Lower lobe of right lung (tissue), 2 donors: ENCODE data around the gene POLR3G. TPM values are rescaled to one million over a fixed set of nuclear protein-coding genes. Genes with fewer than 3 reads are reported as not detected.

Experiments used
- ATAC-seq, 2 donors: fragments of 200-7000 bp; cut with Tn5 transposase; one replicate each; pipeline ENCODE4 v1.9.1; 2020 to 2022; ENCODE audit warnings: mild to moderate bottlenecking in 2 of 2, moderate library complexity in 2 of 2
- DNase-seq: peaks from one replicate; pipeline ENCODE4 v3.0.0-alpha.2; 2020
- H3K27ac ChIP-seq: fragments of 200-600 bp; one replicate; pipeline ENCODE4 v1.8.0; 2022
- H3K27me3 ChIP-seq: fragments of 200-600 bp; one replicate; pipeline ENCODE4 v1.8.0; 2022; ENCODE audit warnings: low read depth
- H3K36me3 ChIP-seq: fragments of 200-600 bp; one replicate; pipeline ENCODE4 v1.8.0; 2022; ENCODE audit warnings: mild to moderate bottlenecking
- H3K4me1 ChIP-seq: fragments of 200-600 bp; one replicate; pipeline ENCODE4 v1.8.0; 2022
- H3K4me3 ChIP-seq: fragments of 200-600 bp; one replicate; pipeline ENCODE4 v1.8.0; 2022; ENCODE audit warnings: mild to moderate bottlenecking
- H3K9me3 ChIP-seq: fragments of 200-600 bp; one replicate; pipeline ENCODE4 v1.8.0; 2022
- intact Hi-C: fragments of 100-400 bp; cut with DNase I; formaldehyde crosslinking; loops from one replicate; pipeline ENCODE4 v1.11.0; 2022
- total RNA-seq: library from RNA; stranded (reverse); fragmentation: NEBNext Ultra II Directional; extraction: Animal tissue kit (Norgen Biotek cat#: 25700); gene quantifications from one replicate; pipeline ENCODE4 v1.2.1, GENCODE V29; 2021
- TF ChIP-seq, protein P1 (sequence below): fragments of 200-600 bp; IDR thresholded peaks from one replicate; pipeline ENCODE4 v1.8.0; 2022; ENCODE audit warnings: antibody characterized with exemption, mild to moderate bottlenecking
- donor health status: DM: no; HTN: yes; CAD: no; lungs with severe emphysema.

The POLR3G gene
- total RNA-seq, 1 donor from 2014 or later, result 1.8 TPM

DNA sequence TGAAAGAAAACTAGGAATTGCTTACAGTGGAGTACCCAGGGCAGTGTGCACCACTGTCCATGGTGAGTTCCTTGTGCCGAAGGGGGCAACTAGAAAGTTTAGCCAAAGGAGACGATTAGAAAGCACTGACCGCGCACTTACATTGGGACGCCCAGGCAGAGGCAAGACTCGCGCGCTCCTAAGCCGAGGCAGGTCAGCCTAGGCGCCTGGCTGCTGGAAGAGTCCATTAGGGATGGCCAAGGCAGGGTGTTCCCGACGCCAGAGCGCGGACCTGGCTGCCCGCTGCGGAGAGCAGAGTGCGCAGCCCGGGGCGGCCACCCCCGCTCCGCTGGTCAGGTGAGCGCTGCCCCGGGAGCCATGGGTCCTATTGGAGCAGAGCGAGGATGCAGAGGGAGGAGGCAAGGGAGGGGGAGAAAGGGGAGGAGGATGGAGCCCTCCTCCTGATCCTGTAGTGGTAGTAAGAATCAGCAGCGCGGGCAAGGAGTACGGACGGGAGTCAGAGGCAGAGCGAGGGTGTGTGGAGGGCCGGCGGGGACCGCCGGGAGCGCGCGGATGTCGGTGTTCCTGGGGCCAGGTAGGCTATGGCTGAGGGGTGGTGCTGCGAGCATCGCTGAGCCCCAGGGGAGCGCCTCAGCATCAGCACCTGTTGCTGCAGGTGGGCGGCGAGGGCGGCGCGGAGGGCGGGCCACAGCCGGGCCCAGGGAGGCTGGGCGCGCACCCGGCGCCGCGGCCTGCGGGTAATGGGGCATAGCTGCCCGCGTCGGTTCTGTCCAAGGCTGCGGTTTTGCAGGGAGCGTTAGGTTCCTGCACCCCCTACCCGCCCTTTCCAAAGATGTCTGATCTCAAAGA is 83.9 kb downstream of the POLR3G start, which contains the start of gene ADGRV1:
TSS of gene ADGRV1 (plus strand) at position 454 of the 849 bp plus-strand sequence. CDS start at position 553, 99 bp downstream.
- DNase-seq (peak; percentile 92), ATAC-seq (peak; percentile 98 to 99)
- TF ChIP-seq, protein P1, sequence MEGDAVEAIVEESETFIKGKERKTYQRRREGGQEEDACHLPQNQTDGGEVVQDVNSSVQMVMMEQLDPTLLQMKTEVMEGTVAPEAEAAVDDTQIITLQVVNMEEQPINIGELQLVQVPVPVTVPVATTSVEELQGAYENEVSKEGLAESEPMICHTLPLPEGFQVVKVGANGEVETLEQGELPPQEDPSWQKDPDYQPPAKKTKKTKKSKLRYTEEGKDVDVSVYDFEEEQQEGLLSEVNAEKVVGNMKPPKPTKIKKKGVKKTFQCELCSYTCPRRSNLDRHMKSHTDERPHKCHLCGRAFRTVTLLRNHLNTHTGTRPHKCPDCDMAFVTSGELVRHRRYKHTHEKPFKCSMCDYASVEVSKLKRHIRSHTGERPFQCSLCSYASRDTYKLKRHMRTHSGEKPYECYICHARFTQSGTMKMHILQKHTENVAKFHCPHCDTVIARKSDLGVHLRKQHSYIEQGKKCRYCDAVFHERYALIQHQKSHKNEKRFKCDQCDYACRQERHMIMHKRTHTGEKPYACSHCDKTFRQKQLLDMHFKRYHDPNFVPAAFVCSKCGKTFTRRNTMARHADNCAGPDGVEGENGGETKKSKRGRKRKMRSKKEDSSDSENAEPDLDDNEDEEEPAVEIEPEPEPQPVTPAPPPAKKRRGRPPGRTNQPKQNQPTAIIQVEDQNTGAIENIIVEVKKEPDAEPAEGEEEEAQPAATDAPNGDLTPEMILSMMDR, result no peak
- Histone ChIP-seq H3K27ac (peak within 1 kb of the TSS; percentile 62), H3K36me3 (no peaks in the 10 kb centered on the region), H3K4me1 (peaks cover 12% of the 10 kb centered on the region), H3K27me3 (peaks cover 44% of the 10 kb centered on the region), H3K4me3 (peak within 1 kb of the TSS; percentile 51), H3K9me3 (no peaks in the 10 kb centered on the region)
- intact Hi-C loops, result no loop called here

DNA sequence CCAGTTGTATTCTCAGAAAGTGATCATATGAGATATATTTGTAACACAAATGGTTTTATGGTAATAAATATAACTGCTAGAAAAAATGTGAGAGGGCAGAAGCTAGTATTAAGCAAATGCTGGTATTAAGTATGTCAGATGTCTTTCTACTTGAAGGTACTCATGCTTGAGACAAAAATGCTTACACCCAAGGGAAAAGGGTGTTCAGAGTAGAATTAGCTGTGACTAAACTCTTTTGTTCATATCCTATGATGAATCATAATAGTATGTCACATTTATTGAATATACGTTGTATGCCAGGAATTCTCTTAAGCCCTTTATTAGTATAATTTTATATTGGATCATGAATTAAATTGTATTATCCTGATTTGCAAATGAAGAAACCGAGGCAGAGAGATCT is 86.1 kb downstream of the POLR3G start:
- DNase-seq (no peak), ATAC-seq (no peak)
- TF ChIP-seq, protein P1, result no peak
- peaks cover 44% of the 10 kb centered on the region for H3K27me3 ChIP-seq
- peaks cover 12% of the 10 kb centered on the region for H3K4me1 ChIP-seq
- H3K9me3 ChIP-seq, result no peaks in the 10 kb centered on the region
- no peak overlapping the region for H3K27ac ChIP-seq
- intact Hi-C loops, result no loop called here
- H3K36me3 ChIP-seq, result no peaks in the 10 kb centered on the region
- H3K4me3 ChIP-seq, result no peak overlapping the region

DNA sequence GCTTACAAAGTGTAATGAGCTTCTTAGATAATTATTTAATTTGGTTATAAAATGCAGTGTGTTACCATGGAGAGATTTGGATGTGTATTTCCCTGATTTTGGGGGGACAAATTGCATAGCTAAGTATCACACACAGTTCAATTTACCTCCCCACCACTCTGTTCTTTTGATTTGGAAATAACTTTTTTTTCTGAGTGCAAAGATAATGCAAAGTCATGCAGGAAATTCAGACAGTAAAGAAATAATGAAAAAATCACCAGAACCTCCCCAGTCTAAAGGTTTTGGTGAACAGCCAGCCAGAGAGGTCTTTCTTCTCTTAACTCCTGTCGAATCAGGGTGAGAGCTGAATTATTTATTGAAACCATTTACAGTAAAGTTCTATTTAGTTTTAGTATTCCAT is 87.1 kb downstream of the POLR3G start:
- Histone ChIP-seq H3K4me1 (peaks cover 12% of the 10 kb centered on the region), H3K4me3 (no peak overlapping the region), H3K27me3 (peaks cover 39% of the 10 kb centered on the region), H3K27ac (no peak overlapping the region), H3K36me3 (no peaks in the 10 kb centered on the region), H3K9me3 (no peaks in the 10 kb centered on the region)
- ATAC-seq (no peak), DNase-seq (no peak)
- TF ChIP-seq, protein P1, result no peak
- intact Hi-C loops, result no loop called here

DNA sequence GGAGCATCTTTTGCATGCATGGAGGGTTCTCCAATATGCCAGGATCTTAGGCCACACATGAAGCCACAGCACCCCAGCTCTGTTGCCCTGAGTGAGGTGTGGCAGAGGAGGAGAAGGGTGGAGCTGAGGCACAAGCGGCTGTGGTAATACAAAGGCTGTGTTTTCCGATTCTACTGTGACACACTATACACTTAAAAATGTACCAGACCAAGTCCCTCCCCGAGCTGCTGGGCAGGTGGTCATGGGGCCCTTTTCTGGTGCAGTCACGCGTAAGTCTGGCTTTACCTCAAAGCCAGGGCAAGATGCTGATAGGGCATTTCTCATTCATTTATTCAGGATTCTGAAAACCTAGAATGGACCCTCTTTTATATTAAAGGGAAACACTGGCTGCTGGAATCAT is 87.7 kb downstream of the POLR3G start:
- DNase-seq (no peak), ATAC-seq (no peak)
- H3K4me3 ChIP-seq, result no peak overlapping the region
- H3K4me1 ChIP-seq, result peaks cover 12% of the 10 kb centered on the region
- H3K9me3 ChIP-seq, result no peaks in the 10 kb centered on the region
- intact Hi-C loops, result no loop called here
- TF ChIP-seq, protein P1, result no peak
- H3K36me3 ChIP-seq, result no peaks in the 10 kb centered on the region
- H3K27me3 ChIP-seq, result peaks cover 38% of the 10 kb centered on the region
- H3K27ac ChIP-seq, result no peak overlapping the region

DNA sequence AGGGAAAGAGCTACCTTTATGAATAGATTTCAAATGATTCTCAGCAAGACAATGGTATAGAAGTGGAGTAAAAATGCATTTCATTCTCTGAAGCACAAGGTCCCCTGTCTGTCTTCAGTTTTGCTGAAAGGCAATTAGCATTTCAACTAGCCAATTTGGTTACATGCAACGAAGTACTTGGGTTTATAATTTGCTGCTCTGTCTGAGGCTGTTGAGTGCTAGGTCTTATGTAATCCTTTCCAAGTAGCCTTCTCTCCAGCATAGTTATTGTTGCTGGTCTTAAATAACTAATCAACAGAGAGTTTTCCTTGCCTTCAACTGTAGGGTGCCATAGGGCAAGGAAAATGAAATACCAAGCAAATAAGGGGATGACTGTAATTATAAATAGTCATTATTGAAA is 88.4 kb downstream of the POLR3G start:
- Histone ChIP-seq H3K4me3 (no peak overlapping the region), H3K36me3 (no peaks in the 10 kb centered on the region), H3K27me3 (peaks cover 32% of the 10 kb centered on the region), H3K27ac (no peak overlapping the region), H3K4me1 (peaks cover 9% of the 10 kb centered on the region), H3K9me3 (no peaks in the 10 kb centered on the region)
- intact Hi-C loops, result no loop called here
- ATAC-seq (no peak), DNase-seq (no peak)
- TF ChIP-seq, protein P1, result no peak

Other genes starting within 250 kb of the POLR3G start
- 22.5 TPM for gene CETN3, start 65.1 kb upstream of the POLR3G start, total RNA-seq
- 5.9 TPM for gene MBLAC2, start 93 bp upstream of the POLR3G start, total RNA-seq
- gene LYSMD3, start 54.7 kb downstream of the POLR3G start, total RNA-seq, result 21.6 TPM
- gene ADGRV1, start 83.9 kb downstream of the POLR3G start, total RNA-seq, result 49.7 TPM